ENCODE results near the gene SHISA6.

Gene SHISA6

DNA sequence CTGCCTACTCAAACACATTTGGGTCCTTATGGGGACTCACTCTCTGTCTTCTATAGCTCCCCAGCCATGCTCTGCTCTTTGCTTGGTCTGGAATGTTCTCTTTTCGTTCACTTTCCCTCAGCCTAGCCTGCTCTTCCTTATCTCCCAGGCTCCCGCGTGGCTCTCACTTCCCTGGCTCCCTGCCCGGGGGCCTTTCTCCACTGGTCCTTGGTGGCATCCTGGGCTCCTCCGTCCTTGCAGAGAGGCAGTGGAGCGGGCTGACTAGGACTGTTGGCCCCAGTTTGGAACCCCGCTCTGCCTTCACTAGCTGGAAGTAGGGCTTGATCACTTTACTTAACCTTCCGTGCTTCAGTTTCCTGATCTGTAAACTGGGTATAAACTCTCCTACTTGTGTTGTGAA lies 31.2 kb downstream of the SHISA6 start:
- Histone ChIP-seq H3K9me3 (ENCODE audit: low read length) (no peaks in the 10 kb centered on the region), H3K9ac (ENCODE audit: low read length) (no peak overlapping the region)

DNA sequence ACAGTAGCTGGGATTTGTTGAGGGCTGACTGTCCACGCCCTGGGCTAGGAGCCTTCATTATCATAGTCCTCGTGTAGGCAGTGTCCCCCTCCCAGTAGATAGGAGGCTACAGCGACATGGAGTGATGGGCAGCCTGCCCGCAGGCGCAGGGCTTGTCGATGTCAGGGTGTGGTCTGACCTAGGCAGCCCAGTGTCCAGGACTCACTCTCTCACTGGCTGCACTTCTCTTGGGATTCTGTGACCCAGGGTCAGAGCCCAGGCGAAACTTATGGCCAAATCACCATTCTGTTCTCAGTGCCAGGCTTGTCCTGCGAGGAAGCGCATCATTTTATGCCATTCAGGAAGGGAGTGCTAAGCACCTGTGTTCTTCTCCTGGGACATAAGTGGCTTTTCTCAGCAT lies 32.6 kb downstream of the SHISA6 start:
- Histone ChIP-seq H3K36me3 (ENCODE audit: insufficient read depth, low read length) (no peaks in the 10 kb centered on the region), H2AFZ (ENCODE audit: low read length) (no peak overlapping the region), H4K20me1 (ENCODE audit: insufficient read depth, low read length) (no peaks in the 10 kb centered on the region), H3K4me1 (ENCODE audit: insufficient read depth, low read length, severe bottlenecking) (no peaks in the 10 kb centered on the region), H3K4me2 (ENCODE audit: low read length) (no peak overlapping the region), H3K4me3 (ENCODE audit: low read depth, low read length, poor library complexity, severe bottlenecking) (no peak overlapping the region), H3K27ac (ENCODE audit: low read depth, low read length, poor library complexity, severe bottlenecking) (no peak overlapping the region), H3K9me3 (ENCODE audit: low read length) (no peaks in the 10 kb centered on the region), H3K9ac (ENCODE audit: low read length) (no peak overlapping the region), H3K27me3 (ENCODE audit: insufficient read depth, low read length) (peaks cover 3% of the 10 kb centered on the region; the same call in 1 of the 2 replicates), H3K79me2 (ENCODE audit: insufficient read depth, low read length) (no peaks in the 10 kb centered on the region), H3K9me2 (ENCODE audit: low read depth, low read length) (no peaks in the 10 kb centered on the region), H3F3A (ENCODE audit: insufficient read depth, low read length) (no peaks in the 10 kb centered on the region)
- TF ChIP-seq EZH2 (IDR thresholded peaks at IDR 0.05; ENCODE audit: borderline replicate concordance, low read length) (no peak), CTCF (IDR thresholded peaks at IDR 0.05; ENCODE audit: low read length) (no peak)

More for the DNA sequence above, 31.2 kb downstream of the SHISA6 start:
- Histone ChIP-seq H3K79me2 (ENCODE audit: insufficient read depth, low read length) (no peaks in the 10 kb centered on the region), H3K4me1 (ENCODE audit: insufficient read depth, low read length, severe bottlenecking) (no peaks in the 10 kb centered on the region), H3K27me3 (ENCODE audit: insufficient read depth, low read length) (peaks cover 3% of the 10 kb centered on the region; the same call in 1 of the 2 replicates), H3K4me3 (ENCODE audit: low read depth, low read length, poor library complexity, severe bottlenecking) (no peak overlapping the region), H2AFZ (ENCODE audit: low read length) (no peak overlapping the region), H3K36me3 (ENCODE audit: insufficient read depth, low read length) (no peaks in the 10 kb centered on the region), H3K27ac (ENCODE audit: low read depth, low read length, poor library complexity, severe bottlenecking) (no peak overlapping the region), H3K9me2 (ENCODE audit: low read depth, low read length) (no peaks in the 10 kb centered on the region), H4K20me1 (ENCODE audit: insufficient read depth, low read length) (no peaks in the 10 kb centered on the region), H3F3A (ENCODE audit: insufficient read depth, low read length) (no peaks in the 10 kb centered on the region), H3K4me2 (ENCODE audit: low read length) (no peak overlapping the region)
- TF ChIP-seq CTCF (IDR thresholded peaks at IDR 0.05; ENCODE audit: low read length) (no peak), EZH2 (IDR thresholded peaks at IDR 0.05; ENCODE audit: borderline replicate concordance, low read length) (no peak)

DNA sequence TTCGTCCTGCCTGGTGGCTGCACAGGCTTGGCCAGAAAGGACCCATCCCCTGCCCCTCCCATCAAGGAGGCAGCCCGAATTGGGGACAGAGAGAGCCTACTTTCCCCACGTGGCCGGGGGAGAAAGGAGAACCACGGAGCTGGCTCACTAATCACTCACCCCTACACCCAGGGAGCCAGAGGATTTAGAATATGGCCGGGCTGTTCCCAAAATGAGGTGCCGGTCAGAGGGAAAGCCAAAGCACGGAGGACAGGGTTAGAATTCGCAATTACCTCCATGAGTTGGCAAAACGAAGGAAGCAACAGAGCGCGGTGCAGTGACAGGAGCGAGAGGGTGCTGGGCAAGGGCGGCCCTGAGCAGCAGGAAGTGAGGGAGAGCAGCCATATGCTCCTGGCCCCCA lies 33.1 kb downstream of the SHISA6 start:
- no peak overlapping the region for H3K4me3 ChIP-seq (ENCODE audit: low read depth, low read length, poor library complexity, severe bottlenecking)
- no peaks in the 10 kb centered on the region for H3K79me2 ChIP-seq (ENCODE audit: insufficient read depth, low read length)
- H3K36me3 ChIP-seq (ENCODE audit: insufficient read depth, low read length), result no peaks in the 10 kb centered on the region
- H3K9me2 ChIP-seq (ENCODE audit: low read depth, low read length), result no peaks in the 10 kb centered on the region
- no peak overlapping the region for H2AFZ ChIP-seq (ENCODE audit: low read length)
- H3K4me2 ChIP-seq (ENCODE audit: low read length), result no peak overlapping the region
- H3K9ac ChIP-seq (ENCODE audit: low read length), result no peak overlapping the region
- H3K27me3 ChIP-seq (ENCODE audit: insufficient read depth, low read length), result peaks cover 3% of the 10 kb centered on the region; the same call in 1 of the 2 replicates
- H3K9me3 ChIP-seq (ENCODE audit: low read length), result no peaks in the 10 kb centered on the region
- H4K20me1 ChIP-seq (ENCODE audit: insufficient read depth, low read length), result no peaks in the 10 kb centered on the region
- TF ChIP-seq CTCF (IDR thresholded peaks at IDR 0.05; ENCODE audit: low read length) (no peak), EZH2 (IDR thresholded peaks at IDR 0.05; ENCODE audit: borderline replicate concordance, low read length) (no peak)
- no peak overlapping the region for H3K27ac ChIP-seq (ENCODE audit: low read depth, low read length, poor library complexity, severe bottlenecking)
- no peaks in the 10 kb centered on the region for H3K4me1 ChIP-seq (ENCODE audit: insufficient read depth, low read length, severe bottlenecking)
- H3F3A ChIP-seq (ENCODE audit: insufficient read depth, low read length), result no peaks in the 10 kb centered on the region
